ENCODE results near the gene BACE1-AS.
A peak's percentile ranks its signal among the peaks of the same experiment; 100 is the strongest.
"Not testable (repeated sequence)": the region's sequence is repeated elsewhere in the genome, so short reads cannot be mapped to it uniquely, and the experiment has no call there.

BACE1-AS gene

DNA sequence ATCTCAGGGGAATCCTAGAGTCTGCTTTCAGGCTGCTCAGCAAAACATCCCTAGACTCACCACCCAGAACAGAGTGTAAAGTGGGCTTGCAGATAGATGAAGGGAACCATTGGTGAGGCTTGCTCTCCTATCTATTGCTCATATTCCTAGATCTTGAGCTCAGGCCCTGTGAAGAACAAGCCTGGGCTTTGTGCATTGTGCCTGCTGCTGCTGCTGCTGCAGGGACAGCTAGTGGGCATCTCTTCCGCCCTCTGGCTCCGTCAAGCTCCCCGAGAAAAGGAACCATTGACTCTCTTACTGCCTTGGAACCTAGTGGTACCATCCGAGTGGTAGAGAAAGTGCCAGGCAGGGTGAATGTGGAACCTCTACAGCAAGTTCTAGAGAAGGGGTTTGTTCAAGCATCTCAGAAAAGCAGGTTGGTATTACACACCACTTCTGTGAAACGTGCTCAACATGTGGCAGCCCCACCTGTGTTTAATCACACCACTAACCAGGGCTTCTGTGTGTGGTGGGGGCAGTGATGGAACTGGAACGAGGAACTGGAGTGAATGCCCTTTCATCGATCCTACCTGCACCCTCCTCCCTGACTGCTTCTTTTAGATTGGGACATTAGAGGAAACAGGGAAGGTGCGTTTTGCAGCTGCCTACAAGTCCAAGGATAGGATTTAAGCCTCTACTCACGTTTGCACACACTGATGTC, 4.4 kb downstream of the BACE1-AS start:
- DNase-seq = no peak

DNA sequence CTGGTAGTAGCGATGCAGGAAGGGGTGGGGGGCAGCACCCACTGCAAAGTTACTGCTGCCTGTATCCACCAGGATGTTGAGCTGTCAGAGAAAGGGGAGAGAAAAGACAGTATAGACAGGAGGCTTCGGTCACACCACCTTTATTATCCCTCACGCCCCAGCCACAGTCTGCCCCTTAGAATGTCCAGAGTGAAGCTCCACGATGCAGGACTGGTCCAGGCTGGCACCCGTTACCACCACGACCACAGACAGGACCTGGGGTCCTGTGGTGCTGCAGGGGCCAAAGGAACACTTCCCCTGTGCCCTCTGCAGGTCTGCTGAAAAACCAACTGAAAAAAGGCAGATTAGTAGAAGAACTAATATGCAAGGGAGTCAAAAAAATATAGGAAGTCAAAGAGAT, 5.7 kb downstream of the BACE1-AS start:
- no peak for DNase-seq

DNA sequence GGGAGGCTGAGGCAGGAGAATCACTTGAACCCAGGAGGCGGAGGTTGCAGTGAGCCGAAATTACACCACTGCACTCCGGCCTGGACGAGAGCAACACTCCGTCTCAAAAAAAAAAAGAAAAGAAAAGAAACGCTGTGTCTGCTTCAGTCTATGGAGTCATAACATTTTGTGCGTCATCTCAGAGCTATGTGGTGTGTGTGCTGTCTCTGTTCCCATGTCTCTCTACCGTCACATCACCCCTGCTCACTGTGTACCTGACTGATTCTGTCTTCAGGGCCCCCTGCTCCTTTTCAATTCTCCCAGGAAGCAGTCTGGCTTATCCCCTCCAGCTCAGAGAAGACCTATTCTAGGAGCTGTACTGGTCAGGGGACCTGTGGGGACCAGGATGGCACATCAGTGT, 7.0 kb downstream of the BACE1-AS start:
- no peak for DNase-seq

DNA sequence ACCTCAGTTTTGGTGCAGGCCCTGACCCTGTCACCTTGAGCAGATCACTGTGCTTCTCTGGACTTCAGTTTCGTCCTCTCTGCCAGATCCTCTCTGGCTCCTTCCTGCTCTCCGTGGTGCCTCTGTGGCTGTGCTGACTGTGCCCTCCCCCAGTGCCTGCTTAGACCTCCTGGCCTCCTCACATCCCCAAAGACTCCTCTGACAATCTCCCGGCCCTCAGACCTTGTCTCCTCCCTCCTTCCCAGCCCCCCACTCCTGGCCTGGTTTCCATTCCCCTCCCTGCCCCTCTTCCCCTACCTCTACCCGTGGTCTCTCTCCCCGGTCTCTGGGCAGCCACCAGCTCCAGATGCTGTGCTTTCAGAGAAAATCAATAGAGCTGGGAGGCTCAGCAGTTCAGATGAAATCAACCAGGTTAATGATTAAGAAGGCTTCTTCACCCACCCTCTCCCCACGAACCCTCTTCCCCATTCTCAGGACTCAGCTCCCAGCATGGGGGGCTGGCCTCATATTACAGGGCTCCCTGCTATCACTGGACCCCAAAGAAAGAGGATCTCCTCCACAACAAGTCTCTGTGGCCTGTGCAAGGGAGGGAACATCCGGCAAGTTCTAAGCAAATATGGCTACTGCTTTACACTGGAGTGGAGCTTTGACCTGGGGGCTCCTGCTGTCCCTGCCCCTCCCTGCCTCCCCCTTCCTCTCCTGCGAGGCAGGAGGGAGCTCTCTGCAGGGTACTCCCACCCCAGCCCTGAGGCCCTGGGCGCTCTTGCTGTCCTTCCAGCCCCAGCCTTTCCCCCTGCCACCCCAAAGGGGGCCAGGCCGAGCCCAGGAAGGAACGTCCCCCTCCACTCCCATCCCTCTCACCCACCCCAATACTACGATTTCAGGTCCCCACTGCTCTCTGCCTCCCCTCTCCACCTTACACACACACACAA, 8.5 kb downstream of the BACE1-AS start:
- no peak for DNase-seq

DNA sequence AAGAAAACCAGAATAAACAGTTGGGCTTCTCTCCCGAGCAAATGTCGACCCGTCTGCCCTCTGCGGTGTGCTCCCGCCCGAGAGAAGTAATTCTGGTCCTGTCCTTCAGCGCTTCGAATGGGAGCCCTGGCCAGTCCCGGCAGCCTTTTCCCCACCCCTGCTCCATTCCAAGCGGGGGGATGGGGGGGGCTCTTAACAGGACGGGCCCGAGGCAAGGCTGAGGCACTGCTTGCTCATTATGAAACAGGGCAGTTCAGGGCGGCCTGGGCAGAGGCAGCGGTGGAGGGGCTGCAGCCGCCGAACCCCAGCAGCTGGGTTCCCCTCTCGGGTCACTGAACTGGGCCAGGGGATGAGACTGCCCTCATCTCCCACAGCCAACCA, 9.1 kb downstream of the BACE1-AS start:
- DNase-seq = no peak

DNA sequence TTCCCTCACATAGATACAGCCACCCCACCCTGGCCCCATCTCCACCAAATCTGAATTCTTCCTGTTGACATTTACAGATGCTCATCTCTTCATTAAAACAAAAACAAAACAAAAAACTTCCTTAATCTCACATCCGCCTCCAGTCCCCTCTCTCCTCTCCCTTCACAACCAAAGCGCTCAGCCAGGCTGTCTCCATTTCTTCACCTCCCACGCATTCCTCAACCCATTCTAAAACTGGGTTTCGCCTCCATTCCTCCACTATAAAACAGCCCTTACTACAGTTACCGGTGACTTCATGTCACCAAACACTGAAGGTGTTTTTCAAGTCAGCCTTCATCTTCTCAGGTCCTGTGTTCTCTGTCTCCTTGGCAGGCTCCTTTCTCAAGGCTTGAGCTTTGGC, 9.6 kb downstream of the BACE1-AS start:
- DNase-seq = no peak

DNA sequence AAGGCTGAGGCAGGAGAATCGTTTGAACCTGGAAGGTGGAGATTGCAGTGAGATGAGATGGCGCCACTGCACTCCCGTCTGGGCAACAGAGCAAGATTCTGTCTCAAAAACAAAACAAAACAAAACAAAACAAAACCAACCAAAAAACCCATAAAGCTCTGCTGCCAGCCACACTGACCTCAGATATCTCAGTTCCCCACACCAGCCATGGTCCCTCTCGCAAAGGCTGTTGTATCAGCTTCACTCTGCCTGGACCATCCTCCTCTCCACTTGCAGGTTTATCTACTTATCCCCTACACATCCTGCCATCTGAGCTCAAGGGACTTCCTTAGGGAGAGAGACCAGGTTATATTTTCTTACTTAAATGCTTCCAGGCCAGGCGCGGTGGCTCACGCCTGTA, 11.1 kb downstream of the BACE1-AS start:
- DNase-seq = no peak

DNA sequence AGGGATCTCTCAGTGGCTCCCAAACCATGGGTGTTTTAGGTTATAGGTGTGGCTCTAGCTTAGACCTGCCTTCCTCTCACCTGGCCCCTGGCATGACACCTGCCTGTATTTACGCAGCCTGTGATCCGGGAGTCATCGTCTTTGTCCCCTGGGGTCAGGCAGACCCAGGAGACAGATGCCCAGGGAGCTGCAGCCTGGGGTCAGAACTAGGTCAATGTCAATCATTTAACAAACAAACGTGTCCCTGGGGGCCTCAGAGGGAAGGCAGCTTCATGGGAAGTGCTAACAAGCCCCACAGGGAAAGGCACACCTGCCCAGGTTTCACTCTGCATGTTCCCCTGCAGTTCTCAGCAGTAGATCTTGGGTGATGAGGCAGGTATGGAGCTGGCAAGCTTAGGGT, 12.0 kb downstream of the BACE1-AS start:
- no peak for DNase-seq

DNA sequence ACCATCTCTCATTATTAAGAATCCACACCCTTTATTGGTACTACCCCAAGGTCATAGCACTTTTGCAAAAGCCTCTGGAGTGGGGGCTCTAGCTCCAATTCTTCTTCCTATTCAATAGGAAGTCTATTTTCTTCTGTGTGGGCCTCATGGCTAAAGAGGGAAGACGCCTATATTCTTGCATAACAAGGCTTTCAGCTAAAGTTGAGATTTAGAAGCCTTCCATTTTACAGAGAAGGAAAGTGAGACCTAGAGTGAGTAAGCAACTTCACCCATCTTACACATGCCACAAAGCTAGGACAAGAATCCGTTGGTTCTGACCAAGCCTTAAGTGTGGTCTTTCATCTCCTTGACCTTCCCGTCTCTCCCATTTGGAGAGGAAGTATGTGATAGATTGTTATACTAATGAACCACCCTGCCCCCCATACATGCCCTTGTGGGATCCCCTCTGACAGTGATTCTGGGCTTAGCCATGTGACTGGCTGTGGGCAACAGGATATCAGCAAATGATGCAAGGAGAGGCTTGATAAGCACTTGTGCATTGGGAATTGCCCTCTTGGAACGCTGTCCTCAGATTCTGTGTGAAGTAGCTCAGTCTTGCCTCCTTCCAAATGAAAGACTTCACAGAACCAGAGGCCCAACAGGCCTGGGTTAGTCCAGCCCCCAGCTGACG, 12.6 kb downstream of the BACE1-AS start:
- no peak for DNase-seq

DNA sequence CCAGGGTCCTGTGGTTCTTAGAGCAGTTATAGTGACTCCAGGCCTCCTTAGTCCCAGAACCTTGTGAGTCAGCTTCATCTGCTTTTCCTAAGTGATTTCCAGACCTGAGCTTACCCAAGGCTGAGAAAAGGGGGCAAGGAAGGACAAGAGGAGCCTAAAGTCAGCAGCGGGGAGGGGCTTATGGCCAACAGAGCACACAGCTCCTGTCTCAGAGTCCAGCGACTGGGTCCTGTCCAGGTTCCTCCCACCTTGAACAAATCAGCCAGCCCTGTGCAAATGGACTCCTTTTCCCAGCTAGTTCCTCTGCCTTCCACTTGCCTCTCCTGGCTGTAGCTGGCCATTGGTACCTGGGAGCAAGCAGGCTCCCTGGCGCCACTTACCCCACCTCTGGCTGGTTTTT, 14.0 kb downstream of the BACE1-AS start:
- no peak for DNase-seq

DNA sequence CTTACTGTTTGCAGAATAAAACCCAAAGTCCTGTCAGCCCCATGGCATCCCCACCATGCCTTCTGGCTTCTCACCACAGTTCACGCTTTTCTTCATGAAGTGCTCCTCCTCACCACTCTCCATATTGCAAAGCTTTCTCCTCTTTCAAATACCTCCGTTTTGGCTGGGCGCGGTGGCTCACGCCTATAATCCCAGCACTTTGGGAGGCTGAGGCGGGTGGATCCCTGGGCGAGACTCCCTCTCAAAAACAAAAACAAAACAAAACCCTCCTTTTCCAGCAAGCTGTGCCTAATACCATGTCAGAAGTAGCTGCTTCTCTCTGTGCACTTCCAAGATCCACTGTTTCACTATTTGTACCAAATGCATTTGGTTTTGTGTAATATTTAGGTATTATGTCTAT, 18.2 kb downstream of the BACE1-AS start:
- DNase-seq = no peak

DNA sequence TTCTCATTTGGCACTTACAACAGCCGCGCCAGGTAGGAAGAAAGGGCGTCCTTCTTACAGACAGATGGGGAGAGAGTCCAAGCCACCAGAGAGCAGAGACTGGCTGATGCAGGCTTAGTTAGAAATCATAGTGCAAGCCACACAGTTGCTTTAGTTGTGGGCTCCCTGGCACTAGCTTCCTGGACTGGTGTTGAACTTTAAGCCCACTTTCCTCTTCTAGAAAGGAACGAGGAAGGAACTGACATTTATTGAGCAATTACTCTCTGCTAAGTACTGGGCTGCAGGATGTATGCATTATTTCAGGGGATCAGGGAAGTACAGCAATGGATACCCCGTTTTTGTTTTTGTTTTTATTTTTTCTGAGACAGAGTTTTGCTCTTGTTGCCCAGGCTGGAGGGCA, 21.9 kb downstream of the BACE1-AS start:
- no peak for DNase-seq

DNA sequence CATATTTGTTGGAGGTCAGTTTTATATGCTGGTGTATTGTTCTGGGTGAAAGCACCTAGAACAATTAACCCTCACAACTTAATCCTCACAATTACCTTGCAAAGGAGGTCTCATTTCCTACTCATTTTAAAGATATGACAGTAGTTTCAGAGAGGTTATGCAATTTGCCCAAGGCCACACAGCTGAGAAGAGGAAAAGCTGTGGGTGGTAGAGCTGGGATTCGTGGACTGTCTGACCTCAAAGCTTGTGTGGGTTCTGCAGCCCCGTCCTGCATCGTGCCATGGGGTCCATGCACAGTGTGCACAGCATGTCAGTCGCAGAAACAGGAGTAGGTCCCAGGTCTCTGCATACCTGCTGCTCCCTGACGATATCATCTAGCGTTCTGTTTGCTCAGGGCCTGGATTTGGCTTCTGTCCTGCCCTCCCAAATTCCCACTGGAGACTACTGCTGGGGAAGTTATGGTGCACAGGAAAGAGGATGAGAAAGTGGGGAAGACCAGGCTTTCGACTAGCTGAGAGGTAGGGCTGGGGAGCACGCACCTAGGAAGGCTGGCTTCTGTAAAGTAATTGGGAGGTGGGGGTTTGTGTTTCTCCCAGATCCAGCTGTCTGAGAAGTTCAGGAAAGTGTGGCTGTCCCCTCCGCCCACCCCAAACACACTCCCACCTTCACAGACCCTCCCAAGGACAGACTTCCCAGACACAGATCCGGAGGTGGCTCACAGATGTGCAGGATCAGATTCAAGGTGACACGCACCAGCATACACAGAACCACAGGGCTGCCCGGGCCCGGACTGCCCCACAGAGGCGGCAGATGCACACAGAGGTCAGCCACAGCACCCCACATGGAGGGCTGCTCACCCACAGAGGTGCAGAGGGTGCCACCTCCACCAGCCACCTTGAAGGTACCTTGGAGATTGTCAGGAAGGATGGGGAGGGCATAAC, 23.0 kb downstream of the BACE1-AS start:
- DNase-seq = no peak

DNA sequence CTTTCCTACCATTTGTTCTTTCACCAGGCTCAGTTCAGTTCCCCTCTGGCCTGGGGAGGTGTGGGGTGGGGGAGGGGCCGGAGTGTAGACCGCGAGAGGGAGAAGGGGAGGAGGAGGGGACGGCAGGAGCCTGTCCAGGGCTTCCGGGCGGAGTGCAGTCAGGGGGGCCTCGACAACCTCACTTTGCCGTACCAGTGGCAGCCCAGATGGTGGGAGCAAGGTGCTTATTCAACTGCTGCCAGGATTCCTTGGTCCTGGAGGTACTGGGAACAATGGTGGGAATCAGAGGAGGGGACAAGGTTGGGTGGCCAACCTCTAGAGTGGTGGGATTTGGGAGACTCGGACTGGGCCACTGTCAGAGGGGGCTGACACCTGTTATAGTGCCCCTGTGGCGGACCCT, 23.7 kb downstream of the BACE1-AS start:
- DNase-seq = no peak

DNA sequence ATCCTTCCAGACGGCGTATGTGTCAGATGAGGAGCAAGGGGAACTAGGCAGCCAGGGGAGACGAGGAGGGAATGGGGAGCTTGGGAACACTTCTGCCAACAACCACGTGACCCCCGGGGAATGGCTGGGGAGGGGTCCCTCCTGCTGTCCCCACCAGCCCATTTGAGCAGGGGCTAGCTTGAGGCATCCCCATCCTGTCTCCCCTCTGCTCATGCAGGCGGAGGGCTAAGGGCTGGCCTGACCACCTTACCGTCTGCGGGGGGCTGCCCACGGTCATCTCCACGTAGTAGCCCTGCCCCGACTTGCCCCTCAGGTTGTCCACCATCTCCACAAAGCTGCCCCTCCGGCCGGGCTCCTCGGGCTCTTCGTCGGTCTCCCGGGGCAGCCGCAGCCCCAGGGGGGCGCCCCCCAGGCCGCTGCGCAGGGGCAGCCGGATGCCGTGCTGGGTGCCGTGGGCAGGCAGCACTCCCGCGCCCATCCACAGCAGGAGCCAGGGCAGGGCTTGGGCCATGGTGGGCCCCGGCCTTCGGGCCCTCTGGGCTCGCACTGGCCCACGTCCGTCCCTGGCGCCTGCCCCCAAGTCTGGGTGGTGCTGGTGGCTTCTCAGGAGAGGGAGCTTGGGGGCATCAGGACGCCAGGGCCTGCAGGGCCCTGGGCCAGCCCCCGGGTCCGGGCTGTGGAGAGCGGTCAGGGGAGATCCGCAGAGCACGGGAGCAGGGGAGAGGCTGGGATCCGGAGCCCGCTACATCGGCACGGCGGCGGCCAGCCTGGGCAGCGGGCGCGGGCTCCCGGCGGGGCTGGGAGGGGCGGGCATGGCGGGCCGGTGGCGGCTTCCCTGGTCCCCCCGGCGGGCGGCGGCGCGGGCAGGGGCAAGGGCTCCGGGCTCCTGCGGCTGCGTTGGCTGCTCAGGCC, 24.4 kb downstream of the BACE1-AS start:
- peak in 1 of 2 experiments; percentile 3 for DNase-seq

DNA sequence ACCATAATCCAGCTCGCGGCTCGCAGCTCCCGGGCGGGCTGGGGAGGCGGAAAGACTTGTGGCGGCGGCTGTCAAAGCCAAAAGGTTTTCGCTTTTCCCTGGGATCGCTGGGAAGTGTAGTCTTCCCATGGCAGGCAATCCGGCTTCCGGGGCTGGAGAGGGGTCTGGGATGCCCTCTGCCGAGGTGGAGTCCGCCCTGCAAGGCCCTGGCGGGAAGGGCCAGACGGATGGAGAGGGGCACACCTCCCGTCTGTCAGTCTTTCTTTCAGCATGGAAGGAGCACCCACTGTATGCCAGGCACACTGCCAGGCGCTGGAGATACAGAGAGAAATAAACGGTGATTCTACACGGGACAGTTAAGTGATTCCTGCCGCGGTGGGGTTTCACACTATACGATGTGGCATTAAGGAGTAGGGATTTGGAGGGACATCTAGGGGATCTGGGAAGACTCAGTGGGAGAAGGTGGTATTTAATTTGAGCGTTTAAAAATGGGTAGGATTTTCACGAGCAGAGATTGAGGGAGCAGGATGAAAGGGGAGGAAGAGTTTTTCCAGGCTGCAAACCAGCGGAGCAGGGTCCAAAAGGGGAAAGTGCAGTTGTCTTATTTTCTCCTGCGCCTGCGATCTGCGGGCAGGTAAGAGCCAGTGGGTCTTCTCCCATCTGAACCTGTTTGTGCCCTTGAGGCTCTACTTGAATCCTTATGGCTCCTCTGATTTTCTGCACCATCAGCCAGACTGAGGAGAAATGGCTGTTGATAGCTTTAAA, 25.2 kb downstream of the BACE1-AS start, which contains the start of gene BACE1:
Gene BACE1, minus strand, starts transcription at position 60 of the 765 bp plus-strand sequence. CDS start 461 bp downstream, outside the sequence.
- no peak for DNase-seq

DNA sequence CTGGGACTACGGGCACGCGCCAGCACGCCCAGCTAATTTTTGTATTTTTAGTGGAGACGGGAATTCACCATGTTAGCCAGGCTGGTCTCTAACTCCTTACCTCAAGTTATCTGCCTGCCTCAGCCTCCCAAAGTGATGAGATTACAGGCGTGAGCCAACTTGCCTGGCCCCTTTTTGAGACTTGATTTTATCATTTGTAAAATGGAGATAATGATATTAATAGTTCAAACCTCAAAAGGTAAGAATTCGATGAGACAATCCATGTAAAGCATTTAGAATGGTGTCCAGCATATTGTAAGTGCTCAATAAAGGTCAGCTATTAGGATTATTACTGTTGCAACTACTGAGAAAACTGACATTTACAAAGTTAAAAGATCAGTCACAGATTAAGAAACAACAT, 27.6 kb downstream of the BACE1-AS start:
- DNase-seq = no peak

DNA sequence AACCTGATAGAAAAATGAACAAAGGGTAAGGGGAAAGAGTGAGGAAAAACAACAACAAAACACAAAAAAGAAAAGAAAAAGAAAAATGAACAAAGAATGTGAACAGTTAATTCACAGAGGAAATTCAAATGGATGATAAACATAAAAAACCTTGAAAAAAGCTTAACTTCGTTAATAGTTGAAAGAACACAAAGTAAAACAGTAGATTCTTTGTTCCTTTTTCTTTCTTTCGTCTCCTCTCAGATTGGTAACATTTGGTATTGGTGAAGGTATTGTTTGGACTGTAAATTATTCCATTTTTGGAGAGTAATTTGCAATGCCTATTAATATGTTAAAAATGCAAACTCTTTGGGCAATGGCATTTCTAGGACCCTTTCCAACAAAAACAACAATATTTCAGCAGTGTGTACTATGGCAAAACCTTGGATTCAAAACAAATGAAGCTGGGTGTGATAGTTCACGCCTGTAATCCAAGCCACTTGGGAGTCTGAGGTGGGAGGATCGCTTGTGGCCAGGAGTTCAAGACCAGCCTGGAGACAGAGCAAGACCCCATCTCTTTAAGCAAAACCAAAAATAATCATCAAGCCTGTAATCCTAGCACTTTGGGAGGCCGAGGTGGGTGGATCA, 28.2 kb downstream of the BACE1-AS start:
- DNase-seq = no peak

DNA sequence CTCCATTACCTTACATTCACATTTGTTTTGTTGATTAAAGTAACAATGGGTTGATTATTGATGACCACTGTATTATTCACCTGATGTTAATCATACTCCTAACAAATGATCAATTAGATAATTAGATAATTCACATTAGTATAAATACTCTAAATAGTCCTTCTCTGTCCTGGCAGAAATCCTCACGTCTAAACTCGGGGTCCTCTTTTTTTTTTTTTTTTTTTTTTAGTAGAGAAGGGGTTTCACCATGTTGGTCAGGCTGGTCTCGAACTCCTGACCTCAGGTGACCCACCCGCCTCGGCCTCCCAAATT, 36.1 kb downstream of the BACE1-AS start:
- not testable (repeated sequence) for DNase-seq
